Measurements from ENCODE around the gene CYTH4. TPM values are rescaled to one million over a fixed set of nuclear protein-coding genes. Genes with fewer than 3 reads are reported as not detected.

CYTH4 gene
- polyA plus RNA-seq, 1 donor (not counting 4 experiments of a cell fraction or from before 2014, with no cell fraction given): 0.05 TPM

DNA sequence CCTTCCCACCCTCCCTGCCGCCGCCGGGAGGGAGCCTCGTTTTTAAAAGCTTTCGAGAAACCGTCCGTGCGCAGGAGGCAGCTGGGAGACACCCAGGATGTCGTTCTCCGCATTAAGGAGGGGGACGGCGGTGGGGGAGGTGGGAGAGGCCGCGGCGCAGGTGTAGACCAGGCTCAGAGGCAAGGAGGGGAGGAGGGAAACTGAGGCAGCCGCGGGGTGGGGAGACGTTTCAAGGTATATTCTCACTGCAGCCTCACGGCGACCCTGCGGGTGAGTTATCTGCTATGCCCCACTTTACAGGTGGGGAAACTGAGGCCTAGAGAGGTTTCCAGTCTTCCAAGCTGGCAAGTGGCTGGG is 42.7 kb downstream of the CYTH4 start:
- Histone ChIP-seq H3K27me3 (ENCODE audit: control insufficient read depth, extremely low read depth, insufficient read depth, low read length) (no peaks in the 10 kb centered on the region), H3K36me3 (ENCODE audit: control insufficient read depth in 2 of 2, extremely low read depth in 1 of 2, insufficient read depth in 2 of 2, low read length in 2 of 2) (no peaks in the 10 kb centered on the region), H3K9me3 (ENCODE audit: control insufficient read depth, low read depth, low read length) (no peaks in the 10 kb centered on the region), H2AFZ (ENCODE audit: control insufficient read depth, low read length) (peak overlapping the region; percentile 19), H3K79me2 (ENCODE audit: control insufficient read depth, insufficient read depth, low read length) (no peaks in the 10 kb centered on the region), H3K4me3 (ENCODE audit: control insufficient read depth in 2 of 3, extremely low read depth in 1 of 3, insufficient read depth in 2 of 3, low read depth in 1 of 3, low read length in 3 of 3) (peak overlapping the region in 1 of 3 experiments; percentile 27), H3K9ac (ENCODE audit: control insufficient read depth, extremely low read depth, insufficient read depth, low read length) (no peak overlapping the region), H3K4me1 (ENCODE audit: control insufficient read depth, extremely low read depth, insufficient read depth, low read length) (peaks cover 43% of the 10 kb centered on the region), H3K27ac (ENCODE audit: control insufficient read depth, insufficient read depth, low read length) (no peak overlapping the region), H3K4me2 (ENCODE audit: control insufficient read depth, extremely low read depth, insufficient read depth, low read depth, low read length) (peak overlapping the region; percentile 48), H4K20me1 (ENCODE audit: control insufficient read depth, extremely low read depth, insufficient read depth, low read length) (no peaks in the 10 kb centered on the region), H3K9me1 (ENCODE audit: control insufficient read depth, extremely low read depth, insufficient read depth, low read length) (no peaks in the 10 kb centered on the region)
- no peak for DNase-seq (ENCODE audit: low read depth, low spot score)
- no peak for TF ChIP-seq EZH2 (IDR thresholded peaks at IDR 0.05; ENCODE audit: low read length)
- TF ChIP-seq, protein P1, sequence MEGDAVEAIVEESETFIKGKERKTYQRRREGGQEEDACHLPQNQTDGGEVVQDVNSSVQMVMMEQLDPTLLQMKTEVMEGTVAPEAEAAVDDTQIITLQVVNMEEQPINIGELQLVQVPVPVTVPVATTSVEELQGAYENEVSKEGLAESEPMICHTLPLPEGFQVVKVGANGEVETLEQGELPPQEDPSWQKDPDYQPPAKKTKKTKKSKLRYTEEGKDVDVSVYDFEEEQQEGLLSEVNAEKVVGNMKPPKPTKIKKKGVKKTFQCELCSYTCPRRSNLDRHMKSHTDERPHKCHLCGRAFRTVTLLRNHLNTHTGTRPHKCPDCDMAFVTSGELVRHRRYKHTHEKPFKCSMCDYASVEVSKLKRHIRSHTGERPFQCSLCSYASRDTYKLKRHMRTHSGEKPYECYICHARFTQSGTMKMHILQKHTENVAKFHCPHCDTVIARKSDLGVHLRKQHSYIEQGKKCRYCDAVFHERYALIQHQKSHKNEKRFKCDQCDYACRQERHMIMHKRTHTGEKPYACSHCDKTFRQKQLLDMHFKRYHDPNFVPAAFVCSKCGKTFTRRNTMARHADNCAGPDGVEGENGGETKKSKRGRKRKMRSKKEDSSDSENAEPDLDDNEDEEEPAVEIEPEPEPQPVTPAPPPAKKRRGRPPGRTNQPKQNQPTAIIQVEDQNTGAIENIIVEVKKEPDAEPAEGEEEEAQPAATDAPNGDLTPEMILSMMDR (optimal IDR thresholded peaks at IDR 0.05 in 1 of 3, IDR thresholded peaks at IDR 0.05 in 1 of 3, conservative IDR thresholded peaks at IDR 0.05 in 1 of 3; ENCODE audit: extremely low read depth in 1 of 3, insufficient read depth in 2 of 3, low read length in 3 of 3): no peak
- dilution Hi-C loops (cut with MboI; ENCODE audit: extremely low pct_ligation_motif_present, low sequenced_read_pairs): no loop called here
- no peak for FAIRE-seq

DNA sequence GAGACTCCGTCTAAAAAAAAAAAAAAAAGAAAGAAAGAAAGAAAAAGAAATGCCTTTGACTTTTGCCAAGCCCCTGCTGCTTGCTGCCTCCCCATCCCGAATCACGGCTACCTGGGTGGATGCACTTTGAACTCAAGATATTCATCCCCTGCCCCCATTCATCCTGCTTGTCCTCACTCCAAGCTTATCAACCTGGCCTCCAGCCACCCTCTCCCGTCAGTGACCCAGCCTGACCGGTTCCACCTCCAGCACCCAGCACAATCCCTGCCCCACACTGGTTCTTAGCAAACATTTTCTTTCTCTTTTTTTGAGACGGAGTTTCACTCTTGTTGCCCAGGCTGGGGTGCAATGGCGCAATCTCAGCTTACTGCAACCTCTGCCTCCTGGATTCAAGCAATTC is 44.4 kb downstream of the CYTH4 start:
- Histone ChIP-seq H2AFZ (ENCODE audit: control insufficient read depth, low read length) (no peak overlapping the region), H3K9me3 (ENCODE audit: control insufficient read depth, low read depth, low read length) (no peaks in the 10 kb centered on the region), H3K4me3 (ENCODE audit: control insufficient read depth in 2 of 3, extremely low read depth in 1 of 3, insufficient read depth in 2 of 3, low read depth in 1 of 3, low read length in 3 of 3) (no peak overlapping the region), H3K9me1 (ENCODE audit: control insufficient read depth, extremely low read depth, insufficient read depth, low read length) (no peaks in the 10 kb centered on the region), H3K4me2 (ENCODE audit: control insufficient read depth, extremely low read depth, insufficient read depth, low read depth, low read length) (no peak overlapping the region), H3K27me3 (ENCODE audit: control insufficient read depth, extremely low read depth, insufficient read depth, low read length) (no peaks in the 10 kb centered on the region), H3K36me3 (ENCODE audit: control insufficient read depth in 2 of 2, extremely low read depth in 1 of 2, insufficient read depth in 2 of 2, low read length in 2 of 2) (no peaks in the 10 kb centered on the region), H4K20me1 (ENCODE audit: control insufficient read depth, extremely low read depth, insufficient read depth, low read length) (no peaks in the 10 kb centered on the region), H3K79me2 (ENCODE audit: control insufficient read depth, insufficient read depth, low read length) (no peaks in the 10 kb centered on the region), H3K27ac (ENCODE audit: control insufficient read depth, insufficient read depth, low read length) (no peak overlapping the region), H3K4me1 (ENCODE audit: control insufficient read depth, extremely low read depth, insufficient read depth, low read length) (peaks cover 60% of the 10 kb centered on the region), H3K9ac (ENCODE audit: control insufficient read depth, extremely low read depth, insufficient read depth, low read length) (no peak overlapping the region)
- FAIRE-seq: no peak
- dilution Hi-C loops (cut with MboI; ENCODE audit: extremely low pct_ligation_motif_present, low sequenced_read_pairs): no loop called here
- no peak for DNase-seq (ENCODE audit: low read depth, low spot score)
- TF ChIP-seq EZH2 (IDR thresholded peaks at IDR 0.05; ENCODE audit: low read length): no peak
- TF ChIP-seq, protein P1 (optimal IDR thresholded peaks at IDR 0.05 in 1 of 3, IDR thresholded peaks at IDR 0.05 in 1 of 3, conservative IDR thresholded peaks at IDR 0.05 in 1 of 3; ENCODE audit: extremely low read depth in 1 of 3, insufficient read depth in 2 of 3, low read length in 3 of 3): no peak
